ENCODE results near the gene HIP1R.

The HIP1R gene

GRCh38 chr12:122836027-122836921, 1.0 kb downstream of the HIP1R start:
- H3K79me2 ChIP-seq (ENCODE audit: control insufficient read depth, low read length) = peaks cover 54% of the 10 kb centered on the region
- H4K20me1 ChIP-seq (ENCODE audit: control insufficient read depth, insufficient read depth, low read depth, low read length) = peaks cover 27% of the 10 kb centered on the region
- peaks cover 17% of the 10 kb centered on the region for H3F3A ChIP-seq (ENCODE audit: control insufficient read depth, insufficient read depth)
- H3K36me3 ChIP-seq (ENCODE audit: control insufficient read depth, low read length) = peaks cover 33% of the 10 kb centered on the region
- peaks cover 38% of the 10 kb centered on the region for H3K4me1 ChIP-seq (ENCODE audit: control insufficient read depth, low read length)
- H3K9me3 ChIP-seq (ENCODE audit: control insufficient read depth, insufficient read depth, low read length) = no peaks in the 10 kb centered on the region
- peaks cover 7% of the 10 kb centered on the region; the same call in 1 of the 2 replicates for H3K27me3 ChIP-seq (ENCODE audit: control insufficient read depth, low read length)
- H3K4me2 ChIP-seq (ENCODE audit: low read length) = peak overlapping the region; percentile 94
- H3K9me2 ChIP-seq (replicated peaks; ENCODE audit: control insufficient read depth, low read length) = no peaks in the 10 kb centered on the region
- H3K27ac ChIP-seq (ENCODE audit: low read depth, low read length) = peak overlapping the region; percentile 88
- H3K4me3 ChIP-seq (ENCODE audit: low read length) = peak overlapping the region; percentile 92
- TF ChIP-seq CTCF (IDR thresholded peaks at IDR 0.05; ENCODE audit: low read depth, low read length, poor library complexity, severe bottlenecking) = no peak
- no peak for TF ChIP-seq EZH2phosphoT487 (IDR thresholded peaks at IDR 0.05; ENCODE audit: borderline replicate concordance, low read length)

DNA sequence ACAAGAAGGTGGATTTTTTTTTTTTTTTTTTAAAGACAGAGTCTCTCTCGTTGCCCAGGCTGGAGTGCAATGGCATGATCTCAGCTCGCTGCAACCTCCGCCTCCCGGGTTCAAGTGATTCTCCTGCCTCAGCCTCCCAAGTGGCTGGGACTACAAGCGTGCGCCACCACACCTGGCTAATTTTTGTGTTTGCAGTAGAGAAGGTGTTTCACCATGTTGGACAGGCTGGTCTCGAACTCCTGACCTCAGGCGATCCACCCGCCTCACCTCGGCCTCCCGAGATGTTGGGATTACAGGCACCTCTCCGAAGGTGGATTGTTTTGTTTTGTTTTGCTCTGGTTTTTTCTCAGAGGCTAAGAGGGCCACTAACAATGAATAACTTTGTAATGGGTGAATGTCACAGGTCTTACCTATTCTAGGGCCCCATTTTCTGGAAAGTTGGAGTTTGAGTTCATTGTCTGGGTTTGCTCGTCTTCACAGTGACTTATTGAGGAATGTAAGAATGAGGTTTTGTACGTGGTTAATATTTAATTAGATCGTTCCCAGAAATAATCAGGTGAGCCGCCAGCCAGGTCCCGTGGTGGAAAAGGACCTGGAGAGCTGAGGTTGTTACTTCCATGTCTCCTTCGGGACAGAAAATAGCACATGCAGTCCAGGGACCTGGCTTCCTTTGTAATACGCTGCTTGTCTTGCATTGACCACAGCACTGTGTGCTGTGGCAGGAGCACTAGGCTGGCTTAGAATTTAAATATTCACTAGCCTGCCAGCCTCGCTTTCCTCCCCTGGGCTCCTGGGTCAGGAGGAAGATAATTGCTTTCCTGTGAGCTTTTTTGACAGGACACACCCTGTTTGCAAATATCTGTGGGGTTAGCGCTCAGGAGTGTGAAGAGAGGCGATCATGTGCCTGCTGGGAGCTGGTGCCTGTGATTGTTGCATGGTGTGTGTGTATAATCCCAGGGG, 2.3 kb downstream of the HIP1R start:
- peaks cover 17% of the 10 kb centered on the region for H3F3A ChIP-seq (ENCODE audit: control insufficient read depth, insufficient read depth)
- TF ChIP-seq CTCF (IDR thresholded peaks at IDR 0.05; ENCODE audit: low read depth, low read length, poor library complexity, severe bottlenecking) (no peak), EZH2phosphoT487 (IDR thresholded peaks at IDR 0.05; ENCODE audit: borderline replicate concordance, low read length) (no peak)
- H3K4me3 ChIP-seq (ENCODE audit: low read length) = peak overlapping the region; percentile 92
- peak overlapping the region; percentile 94 for H3K4me2 ChIP-seq (ENCODE audit: low read length)
- no peak overlapping the region for H3K27ac ChIP-seq (ENCODE audit: low read depth, low read length)
- peaks cover 7% of the 10 kb centered on the region; the same call in 1 of the 2 replicates for H3K27me3 ChIP-seq (ENCODE audit: control insufficient read depth, low read length)
- peaks cover 38% of the 10 kb centered on the region for H3K4me1 ChIP-seq (ENCODE audit: control insufficient read depth, low read length)
- peaks cover 27% of the 10 kb centered on the region for H4K20me1 ChIP-seq (ENCODE audit: control insufficient read depth, insufficient read depth, low read depth, low read length)
- no peaks in the 10 kb centered on the region for H3K9me2 ChIP-seq (replicated peaks; ENCODE audit: control insufficient read depth, low read length)
- H3K36me3 ChIP-seq (ENCODE audit: control insufficient read depth, low read length) = peaks cover 33% of the 10 kb centered on the region
- H3K79me2 ChIP-seq (ENCODE audit: control insufficient read depth, low read length) = peaks cover 67% of the 10 kb centered on the region
- no peaks in the 10 kb centered on the region for H3K9me3 ChIP-seq (ENCODE audit: control insufficient read depth, insufficient read depth, low read length)

DNA sequence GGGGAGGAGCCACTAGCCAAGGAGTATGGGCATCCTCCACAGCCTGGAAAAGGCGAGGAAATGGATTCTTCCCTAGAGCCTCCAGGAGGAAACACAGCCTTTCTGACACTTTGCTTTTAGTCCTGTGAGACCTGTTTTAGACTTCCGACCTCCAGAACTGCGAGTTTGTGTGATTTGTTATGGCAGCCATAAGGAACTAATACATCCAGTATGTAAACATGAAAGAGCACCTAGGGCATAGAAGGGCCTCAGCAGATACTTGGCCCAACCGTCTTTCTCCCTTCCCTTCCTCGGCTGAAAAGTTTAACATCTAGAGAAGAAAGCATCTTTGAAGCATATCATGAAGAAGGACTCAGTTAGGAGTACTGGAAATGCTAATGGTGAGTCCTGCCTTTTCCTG, 3.6 kb downstream of the HIP1R start:
- H3K27me3 ChIP-seq (ENCODE audit: control insufficient read depth, low read length) = peaks cover 3% of the 10 kb centered on the region; the same call in 1 of the 2 replicates
- H3K9me2 ChIP-seq (replicated peaks; ENCODE audit: control insufficient read depth, low read length) = no peaks in the 10 kb centered on the region
- peaks cover 80% of the 10 kb centered on the region for H3K79me2 ChIP-seq (ENCODE audit: control insufficient read depth, low read length)
- H3K27ac ChIP-seq (ENCODE audit: low read depth, low read length) = no peak overlapping the region
- H3K4me2 ChIP-seq (ENCODE audit: low read length) = no peak overlapping the region
- H3F3A ChIP-seq (ENCODE audit: control insufficient read depth, insufficient read depth) = peaks cover 17% of the 10 kb centered on the region
- TF ChIP-seq CTCF (IDR thresholded peaks at IDR 0.05; ENCODE audit: low read depth, low read length, poor library complexity, severe bottlenecking) (no peak), EZH2phosphoT487 (IDR thresholded peaks at IDR 0.05; ENCODE audit: borderline replicate concordance, low read length) (no peak)
- H3K4me1 ChIP-seq (ENCODE audit: control insufficient read depth, low read length) = peaks cover 38% of the 10 kb centered on the region
- no peaks in the 10 kb centered on the region for H3K9me3 ChIP-seq (ENCODE audit: control insufficient read depth, insufficient read depth, low read length)
- peaks cover 33% of the 10 kb centered on the region for H3K36me3 ChIP-seq (ENCODE audit: control insufficient read depth, low read length)
- peaks cover 27% of the 10 kb centered on the region for H4K20me1 ChIP-seq (ENCODE audit: control insufficient read depth, insufficient read depth, low read depth, low read length)
- H3K4me3 ChIP-seq (ENCODE audit: low read length) = no peak overlapping the region

Measured in DOHH2 (cell line).